GM23248 (cell line): ENCODE results near the gene TMEM165.

Experiments
- EZH2 ChIP-seq: fragments of 200-600 bp; sonication (generic); IDR thresholded peaks from 2 replicates; pipeline ENCODE4 v1.6.1; 2018; ENCODE audit warnings: antibody characterized with exemption, mild to moderate bottlenecking; ENCODE audit not compliant: insufficient read depth, poor library complexity, severe bottlenecking
- EZH2phosphoT487 ChIP-seq: fragments of 200-600 bp; sonication (generic); IDR thresholded peaks from 2 replicates; pipeline ENCODE4 v1.6.1; 2018; ENCODE audit warnings: antibody characterized with exemption, moderate library complexity, mild to moderate bottlenecking, low read depth; ENCODE audit not compliant: insufficient read depth

- TF ChIP-seq EZH2phosphoT487 (no peak), EZH2 (no peak)
Observed at GRCh38 chr4:55345980-55346850, 49.5 kb upstream of the TMEM165 start, which contains the start of gene SRD5A3.
